ENCODE results near the gene ZNF516.

Gene ZNF516

GRCh38 chr18:76494231-76495005 lies 624 bp downstream of the ZNF516 start:
- no peak for TF ChIP-seq FOXM1 (IDR thresholded peaks at IDR 0.05; ENCODE audit: borderline replicate concordance, low read depth)
- TF ChIP-seq USF1 (IDR thresholded peaks at IDR 0.05) = no peak
- peak; percentile 26; the same call in 1 of the 2 replicates for TF ChIP-seq ZBTB7A (IDR thresholded peaks at IDR 0.05; ENCODE audit: low read depth)
- TF ChIP-seq TEAD4 (IDR thresholded peaks at IDR 0.05) = peak; percentile 11; the same call in 1 of the 2 replicates
- TF ChIP-seq MAX (IDR thresholded peaks at IDR 0.05) = no peak
- TF ChIP-seq EGR1 (IDR thresholded peaks at IDR 0.05) = no peak
- TF ChIP-seq RAD21 (IDR thresholded peaks at IDR 0.05; ENCODE audit: low read depth) = no peak
- TF ChIP-seq TAF1 (IDR thresholded peaks at IDR 0.05; ENCODE audit: low read depth) = no peak

- TF ChIP-seq ZBTB7A (IDR thresholded peaks at IDR 0.05; ENCODE audit: low read depth) = peak; percentile 64; the same call in 1 of the 2 replicates
- TF ChIP-seq EGR1 (IDR thresholded peaks at IDR 0.05) = no peak
These were observed 1.6 kb downstream of the ZNF516 start for GRCh38 chr18:76493213-76494161.

GRCh38 chr18:76492669-76493212 lies 2.3 kb downstream of the ZNF516 start:
- peak; percentile 60; the same call in 1 of the 2 replicates for TF ChIP-seq MAX (IDR thresholded peaks at IDR 0.05)
- 0 out of 2 replicates have a peak, but pooled peaks have one; percentile 16 for TF ChIP-seq YY1 (IDR thresholded peaks at IDR 0.05; ENCODE audit: low read depth)
- peak; percentile 55 for TF ChIP-seq TAF1 (IDR thresholded peaks at IDR 0.05; ENCODE audit: low read depth)
- TF ChIP-seq NFIC (IDR thresholded peaks at IDR 0.05) = no peak

GRCh38 chr18:76491776-76492668 lies 3.0 kb downstream of the ZNF516 start:
- TF ChIP-seq CREB1 (IDR thresholded peaks at IDR 0.05; ENCODE audit: low read depth) (no peak), CEBPB (IDR thresholded peaks at IDR 0.05) (peak; percentile 63; the same call in 1 of the 2 replicates), USF1 (IDR thresholded peaks at IDR 0.05) (peak; percentile 38; the same call in 1 of the 2 replicates), ZBTB7A (IDR thresholded peaks at IDR 0.05; ENCODE audit: low read depth) (peak; percentile 51), EGR1 (IDR thresholded peaks at IDR 0.05) (no peak), MAX (IDR thresholded peaks at IDR 0.05) (peak; percentile 74)

- TF ChIP-seq MAX (IDR thresholded peaks at IDR 0.05) (no peak), FOXM1 (IDR thresholded peaks at IDR 0.05; ENCODE audit: borderline replicate concordance, low read depth) (no peak), TAF1 (IDR thresholded peaks at IDR 0.05; ENCODE audit: low read depth) (no peak), REST (IDR thresholded peaks at IDR 0.05; ENCODE audit: low read depth) (no peak), USF1 (IDR thresholded peaks at IDR 0.05) (peak; percentile 80), EGR1 (IDR thresholded peaks at IDR 0.05) (peak; percentile 25; the same call in 1 of the 2 replicates), TEAD4 (IDR thresholded peaks at IDR 0.05) (no peak), TCF12 (IDR thresholded peaks at IDR 0.05; ENCODE audit: low read depth) (no peak), RAD21 (IDR thresholded peaks at IDR 0.05; ENCODE audit: low read depth) (no peak), NFIC (IDR thresholded peaks at IDR 0.05) (no peak), YY1 (IDR thresholded peaks at IDR 0.05; ENCODE audit: low read depth) (no peak), EP300 (IDR thresholded peaks at IDR 0.05; ENCODE audit: borderline replicate concordance) (no peak), CREB1 (IDR thresholded peaks at IDR 0.05; ENCODE audit: low read depth) (0 out of 2 replicates have a peak, but pooled peaks have one; percentile 26), CEBPB (IDR thresholded peaks at IDR 0.05) (no peak)
These were observed 3.6 kb downstream of the ZNF516 start for GRCh38 chr18:76491473-76491775.
